ENCODE results near the gene CC2D2A.

The CC2D2A gene

DNA sequence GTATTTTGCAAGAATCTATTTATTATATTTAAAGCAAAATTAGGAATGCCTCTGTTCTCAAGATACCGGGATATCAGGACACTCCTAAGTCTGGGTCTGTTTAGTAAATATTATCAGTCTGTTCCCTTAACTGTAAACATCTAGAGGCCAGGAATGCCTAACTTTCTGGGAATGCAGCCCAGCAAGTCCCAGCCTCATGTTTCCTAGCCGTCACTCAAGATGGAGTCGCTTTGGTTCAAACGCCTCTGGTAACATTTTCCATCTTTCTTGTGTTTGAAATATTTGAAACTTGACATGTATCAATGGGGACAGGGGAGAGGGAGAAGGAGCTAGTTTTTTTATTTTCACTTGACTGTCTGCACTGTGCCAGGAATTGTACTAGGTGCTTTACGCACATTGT is 100.1 kb downstream of the CC2D2A start:
- H3K36me3 ChIP-seq (ENCODE audit: control insufficient read depth in 1 of 2, insufficient read depth in 2 of 2, low read depth in 1 of 2, low read length in 2 of 2), result peaks cover 17 to 86% of the 10 kb centered on the region in 2 experiments
- H2BK12ac ChIP-seq (ENCODE audit: low read length in 2 of 2), result no peak overlapping the region
- H3K27me3 ChIP-seq (ENCODE audit: control insufficient read depth in 1 of 2, insufficient read depth in 1 of 2, low read length in 2 of 2), result no peaks in the 10 kb centered on the region
- H4K91ac ChIP-seq (ENCODE audit: low read length), result no peak overlapping the region
- no peak overlapping the region for H3K18ac ChIP-seq (ENCODE audit: low read depth in 1 of 2, low read length in 2 of 2)
- H3K9me3 ChIP-seq (ENCODE audit: control insufficient read depth, low read length), result no peaks in the 10 kb centered on the region
- H3K79me1 ChIP-seq (replicated peaks; ENCODE audit: low read length, poor library complexity, severe bottlenecking), result peaks cover 1% of the 10 kb centered on the region
- H2AFZ ChIP-seq (ENCODE audit: low read depth, low read length), result no peak overlapping the region
- H2AK5ac ChIP-seq (ENCODE audit: low read length, severe bottlenecking), result no peak overlapping the region
- H2BK5ac ChIP-seq (ENCODE audit: low read depth, low read length, poor library complexity, severe bottlenecking), result no peak overlapping the region
- H3K14ac ChIP-seq (ENCODE audit: low read length in 2 of 2), result no peak overlapping the region
- no peaks in the 10 kb centered on the region for H3K4me1 ChIP-seq (ENCODE audit: control insufficient read depth, insufficient read depth, low read depth, low read length)
- no peak overlapping the region for H2BK120ac ChIP-seq (ENCODE audit: low read depth, low read length)
- H3K4me3 ChIP-seq (ENCODE audit: insufficient read depth in 1 of 2, low read depth in 1 of 2, low read length in 2 of 2), result no peak overlapping the region
- no peak for DNase-seq
- H4K8ac ChIP-seq (ENCODE audit: low read length), result no peak overlapping the region
- no peak overlapping the region for H3K27ac ChIP-seq (ENCODE audit: low read length, poor library complexity, severe bottlenecking)
- H3K4me2 ChIP-seq (ENCODE audit: low read length, poor library complexity, severe bottlenecking), result no peak overlapping the region
- H3K4ac ChIP-seq (ENCODE audit: low read depth in 1 of 2, low read length in 2 of 2), result no peak overlapping the region
- WGBS, result 95% methylated on average over 4 of the region's 5 CpGs
- no peak overlapping the region for H3K9ac ChIP-seq (ENCODE audit: low read length)
- H2BK15ac ChIP-seq (ENCODE audit: low read depth, poor library complexity, severe bottlenecking), result no peak overlapping the region
- no peak overlapping the region for H3K23ac ChIP-seq (ENCODE audit: low read length in 2 of 2)

DNA sequence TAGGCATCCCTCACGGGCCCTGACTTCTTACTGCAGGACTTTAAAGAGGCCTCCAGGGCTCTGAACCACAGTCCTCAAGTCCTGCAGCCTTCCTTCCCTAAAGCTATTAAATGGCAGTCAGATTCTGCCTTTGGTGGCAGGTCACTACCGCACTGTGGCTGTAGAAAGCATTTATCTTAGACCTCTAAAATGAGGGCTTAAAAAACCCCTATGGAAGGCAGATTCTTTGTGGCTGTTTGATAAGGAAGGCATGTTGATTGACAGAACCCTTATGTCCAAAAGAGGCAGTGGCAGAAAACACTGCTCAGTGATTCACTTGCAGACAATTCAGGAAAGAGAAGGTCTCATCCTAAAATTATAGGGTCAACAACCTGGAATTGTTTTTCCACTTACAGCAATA is 106.3 kb downstream of the CC2D2A start:
- Histone ChIP-seq H3K4ac (ENCODE audit: low read depth in 1 of 2, low read length in 2 of 2) (no peak overlapping the region), H3K4me2 (ENCODE audit: low read length, poor library complexity, severe bottlenecking) (no peak overlapping the region), H2BK12ac (ENCODE audit: low read length in 2 of 2) (no peak overlapping the region), H3K23ac (ENCODE audit: low read length in 2 of 2) (no peak overlapping the region), H3K14ac (ENCODE audit: low read length in 2 of 2) (no peak overlapping the region), H2BK120ac (ENCODE audit: low read depth, low read length) (no peak overlapping the region), H3K18ac (ENCODE audit: low read depth in 1 of 2, low read length in 2 of 2) (no peak overlapping the region), H3K9ac (ENCODE audit: low read length) (no peak overlapping the region), H3K9me3 (ENCODE audit: control insufficient read depth, low read length) (no peaks in the 10 kb centered on the region), H3K27me3 (ENCODE audit: control insufficient read depth in 1 of 2, insufficient read depth in 1 of 2, low read length in 2 of 2) (no peaks in the 10 kb centered on the region), H2AFZ (ENCODE audit: low read depth, low read length) (no peak overlapping the region), H3K4me3 (ENCODE audit: insufficient read depth in 1 of 2, low read depth in 1 of 2, low read length in 2 of 2) (no peak overlapping the region), H2BK15ac (ENCODE audit: low read depth, poor library complexity, severe bottlenecking) (no peak overlapping the region), H3K4me1 (ENCODE audit: control insufficient read depth, insufficient read depth, low read depth, low read length) (no peaks in the 10 kb centered on the region), H3K79me1 (replicated peaks; ENCODE audit: low read length, poor library complexity, severe bottlenecking) (peaks cover 3% of the 10 kb centered on the region), H4K8ac (ENCODE audit: low read length) (peak overlapping the region; percentile 41), H4K91ac (ENCODE audit: low read length) (no peak overlapping the region), H2AK5ac (ENCODE audit: low read length, severe bottlenecking) (no peak overlapping the region), H3K27ac (ENCODE audit: low read length, poor library complexity, severe bottlenecking) (no peak overlapping the region), H2BK5ac (ENCODE audit: low read depth, low read length, poor library complexity, severe bottlenecking) (no peak overlapping the region), H3K36me3 (ENCODE audit: control insufficient read depth in 1 of 2, insufficient read depth in 2 of 2, low read depth in 1 of 2, low read length in 2 of 2) (peaks cover 3 to 68% of the 10 kb centered on the region in 2 experiments)
- DNase-seq, result no peak
- WGBS, result 60% methylated on average over 2 of the region's 2 CpGs

DNA sequence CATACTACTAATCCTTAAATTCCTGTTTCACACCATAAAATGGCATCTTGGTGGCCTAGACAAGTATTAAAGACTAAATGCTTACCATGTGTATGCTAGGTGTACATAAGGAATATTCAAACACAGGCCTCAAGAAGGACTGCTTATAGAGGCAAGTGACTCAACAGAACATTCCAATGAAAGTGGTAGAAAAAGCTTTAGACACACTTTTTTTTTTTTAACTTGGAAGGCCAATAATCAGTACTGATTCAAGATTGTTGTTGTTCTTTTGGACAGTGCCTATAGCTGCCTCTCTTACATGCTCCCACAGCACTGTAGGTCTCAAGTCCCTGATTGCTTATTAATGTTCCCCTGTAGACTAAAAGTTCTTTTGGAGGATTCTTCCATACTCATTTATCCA is 107.8 kb downstream of the CC2D2A start:
- Histone ChIP-seq H2AFZ (ENCODE audit: low read depth, low read length) (no peak overlapping the region), H3K27me3 (ENCODE audit: control insufficient read depth in 1 of 2, insufficient read depth in 1 of 2, low read length in 2 of 2) (no peaks in the 10 kb centered on the region), H3K23ac (ENCODE audit: low read length in 2 of 2) (no peak overlapping the region), H4K91ac (ENCODE audit: low read length) (no peak overlapping the region), H2BK120ac (ENCODE audit: low read depth, low read length) (no peak overlapping the region), H3K4me3 (ENCODE audit: insufficient read depth in 1 of 2, low read depth in 1 of 2, low read length in 2 of 2) (no peak overlapping the region), H3K27ac (ENCODE audit: low read length, poor library complexity, severe bottlenecking) (peak overlapping the region; percentile 7), H3K14ac (ENCODE audit: low read length in 2 of 2) (no peak overlapping the region), H3K9ac (ENCODE audit: low read length) (no peak overlapping the region), H3K36me3 (ENCODE audit: control insufficient read depth in 1 of 2, insufficient read depth in 2 of 2, low read depth in 1 of 2, low read length in 2 of 2) (peaks cover 3 to 65% of the 10 kb centered on the region in 2 experiments), H3K9me3 (ENCODE audit: control insufficient read depth, low read length) (no peaks in the 10 kb centered on the region), H3K18ac (ENCODE audit: low read depth in 1 of 2, low read length in 2 of 2) (no peak overlapping the region), H3K4ac (ENCODE audit: low read depth in 1 of 2, low read length in 2 of 2) (no peak overlapping the region), H3K4me1 (ENCODE audit: control insufficient read depth, insufficient read depth, low read depth, low read length) (no peaks in the 10 kb centered on the region), H4K8ac (ENCODE audit: low read length) (no peak overlapping the region), H2BK5ac (ENCODE audit: low read depth, low read length, poor library complexity, severe bottlenecking) (no peak overlapping the region), H2BK15ac (ENCODE audit: low read depth, poor library complexity, severe bottlenecking) (no peak overlapping the region), H3K79me1 (replicated peaks; ENCODE audit: low read length, poor library complexity, severe bottlenecking) (peaks cover 3% of the 10 kb centered on the region), H2BK12ac (ENCODE audit: low read length in 2 of 2) (no peak overlapping the region), H3K4me2 (ENCODE audit: low read length, poor library complexity, severe bottlenecking) (no peak overlapping the region), H2AK5ac (ENCODE audit: low read length, severe bottlenecking) (no peak overlapping the region)
- DNase-seq, result peak; percentile 33

DNA sequence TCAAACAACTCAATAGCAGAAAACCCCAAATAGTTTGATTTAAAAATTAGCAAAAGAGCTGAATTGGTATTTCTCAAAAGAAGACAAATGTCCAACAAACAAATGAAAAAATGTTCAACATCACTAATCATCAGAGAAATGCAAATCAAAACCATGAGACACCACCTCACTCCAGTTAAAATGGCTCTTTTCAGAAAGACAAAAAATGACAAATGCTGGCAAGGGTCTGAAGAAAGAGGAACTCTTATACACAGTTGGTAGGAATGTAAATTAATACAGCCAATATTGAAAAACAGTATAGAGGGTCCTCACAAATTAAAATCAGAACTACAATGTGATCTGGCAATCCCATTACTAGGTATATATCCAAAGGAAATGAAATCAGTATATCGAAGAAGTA is 115.1 kb downstream of the CC2D2A start:
- H3K79me1 ChIP-seq (replicated peaks; ENCODE audit: low read length, poor library complexity, severe bottlenecking), result peaks cover 4% of the 10 kb centered on the region
- H3K14ac ChIP-seq (ENCODE audit: low read length in 2 of 2), result no peak overlapping the region
- no peak overlapping the region for H2AK5ac ChIP-seq (ENCODE audit: low read length, severe bottlenecking)
- no peak overlapping the region for H4K8ac ChIP-seq (ENCODE audit: low read length)
- H3K4me2 ChIP-seq (ENCODE audit: low read length, poor library complexity, severe bottlenecking), result no peak overlapping the region
- no peak overlapping the region for H2BK15ac ChIP-seq (ENCODE audit: low read depth, poor library complexity, severe bottlenecking)
- H3K18ac ChIP-seq (ENCODE audit: low read depth in 1 of 2, low read length in 2 of 2), result no peak overlapping the region
- H3K23ac ChIP-seq (ENCODE audit: low read length in 2 of 2), result no peak overlapping the region
- H2BK120ac ChIP-seq (ENCODE audit: low read depth, low read length), result no peak overlapping the region
- no peak overlapping the region for H3K4me3 ChIP-seq (ENCODE audit: insufficient read depth in 1 of 2, low read depth in 1 of 2, low read length in 2 of 2)
- H3K27me3 ChIP-seq (ENCODE audit: control insufficient read depth in 1 of 2, insufficient read depth in 1 of 2, low read length in 2 of 2), result no peaks in the 10 kb centered on the region
- H3K36me3 ChIP-seq (ENCODE audit: control insufficient read depth in 1 of 2, insufficient read depth in 2 of 2, low read depth in 1 of 2, low read length in 2 of 2), result peaks cover 5 to 37% of the 10 kb centered on the region in 2 experiments
- H3K27ac ChIP-seq (ENCODE audit: low read length, poor library complexity, severe bottlenecking), result no peak overlapping the region
- H3K9me3 ChIP-seq (ENCODE audit: control insufficient read depth, low read length), result no peaks in the 10 kb centered on the region
- no peak overlapping the region for H2AFZ ChIP-seq (ENCODE audit: low read depth, low read length)
- WGBS, result 100% methylated on average over 1 of the region's 1 CpG
- no peak overlapping the region for H3K4ac ChIP-seq (ENCODE audit: low read depth in 1 of 2, low read length in 2 of 2)
- H2BK12ac ChIP-seq (ENCODE audit: low read length in 2 of 2), result no peak overlapping the region
- no peak overlapping the region for H3K9ac ChIP-seq (ENCODE audit: low read length)
- H3K4me1 ChIP-seq (ENCODE audit: control insufficient read depth, insufficient read depth, low read depth, low read length), result no peaks in the 10 kb centered on the region
- no peak overlapping the region for H4K91ac ChIP-seq (ENCODE audit: low read length)
- no peak for DNase-seq
- no peak overlapping the region for H2BK5ac ChIP-seq (ENCODE audit: low read depth, low read length, poor library complexity, severe bottlenecking)
